Daoy (cell line): Measurements from ENCODE around the gene ALKBH4. TPM values are rescaled to one million over a fixed set of nuclear protein-coding genes. Genes with fewer than 3 reads are reported as not detected.
"Not testable (repeated sequence)": the region's sequence is repeated elsewhere in the genome, so short reads cannot be mapped to it uniquely, and the experiment has no call there.

Source experiments
- DNase-seq: peaks from one replicate; pipeline ENCODE4 v3.0.0-alpha.2; 2015; ENCODE audit warnings: low read depth
- total RNA-seq: library from RNA; depleted of rRNA; stranded (reverse); fragments of >200 nt; shearing (Covaris generic); gene quantifications from 2 replicates; pipeline ENCODE4 v1.2.3, GENCODE V29; 2014

The ALKBH4 gene
- total RNA-seq, 1 experiment from 2014 or later: 34.6 TPM

DNA sequence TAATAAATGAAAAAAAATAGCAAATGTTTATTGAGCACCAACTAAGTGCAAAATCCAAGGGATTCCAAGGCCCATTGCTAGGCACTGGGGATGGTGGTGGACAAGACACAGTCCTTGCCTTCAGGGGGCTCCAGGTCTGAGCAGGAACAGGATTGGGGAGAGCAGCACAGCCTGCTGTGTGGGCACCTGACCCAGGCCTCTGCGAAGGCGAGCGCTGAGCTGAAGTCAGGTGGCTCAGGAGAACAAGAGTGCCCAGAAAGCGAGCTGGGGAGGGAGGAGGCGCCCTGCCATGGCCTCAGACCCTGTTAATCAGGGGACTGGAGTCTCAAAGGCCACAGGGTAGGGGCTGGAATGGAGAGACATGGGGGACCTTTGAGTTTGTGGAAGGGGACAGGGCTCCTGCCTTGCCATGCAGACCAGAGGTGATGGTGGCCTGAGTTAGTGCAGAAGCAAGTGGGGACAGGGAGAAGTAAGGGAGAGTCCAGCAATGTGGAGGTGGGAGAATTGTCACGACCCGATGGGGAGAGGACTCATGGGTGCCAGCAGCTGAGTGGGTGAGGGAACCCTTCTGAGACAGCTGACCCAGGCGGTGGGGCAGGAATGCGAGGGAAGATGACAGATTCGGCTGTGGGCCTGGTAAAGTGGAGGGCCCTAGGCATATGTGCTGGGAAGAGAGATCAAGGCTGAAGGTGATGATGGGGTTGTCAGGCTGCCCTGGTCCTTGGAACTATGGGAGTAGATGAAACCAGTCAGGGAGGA is 35.3 kb downstream of the ALKBH4 start:
- no peak for DNase-seq

DNA sequence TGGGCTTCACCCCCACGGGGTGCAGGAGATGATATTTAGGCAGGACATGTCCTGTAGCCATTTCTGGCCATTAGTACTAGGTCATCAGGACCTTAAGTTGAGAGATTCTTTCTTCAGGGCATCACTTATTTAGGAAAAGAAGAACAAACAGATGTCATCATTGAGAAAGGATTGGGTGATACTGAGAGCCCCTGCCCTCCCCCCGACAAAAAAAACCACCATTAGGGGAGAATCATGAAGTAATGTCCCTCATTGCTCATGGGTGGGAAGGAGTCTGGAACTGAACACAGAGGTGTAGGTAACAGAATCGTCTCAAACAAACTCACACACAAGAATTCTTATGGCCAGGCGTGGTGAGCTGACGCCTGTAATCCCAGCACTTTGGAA is 37.7 kb downstream of the ALKBH4 start:
- DNase-seq: no peak

DNA sequence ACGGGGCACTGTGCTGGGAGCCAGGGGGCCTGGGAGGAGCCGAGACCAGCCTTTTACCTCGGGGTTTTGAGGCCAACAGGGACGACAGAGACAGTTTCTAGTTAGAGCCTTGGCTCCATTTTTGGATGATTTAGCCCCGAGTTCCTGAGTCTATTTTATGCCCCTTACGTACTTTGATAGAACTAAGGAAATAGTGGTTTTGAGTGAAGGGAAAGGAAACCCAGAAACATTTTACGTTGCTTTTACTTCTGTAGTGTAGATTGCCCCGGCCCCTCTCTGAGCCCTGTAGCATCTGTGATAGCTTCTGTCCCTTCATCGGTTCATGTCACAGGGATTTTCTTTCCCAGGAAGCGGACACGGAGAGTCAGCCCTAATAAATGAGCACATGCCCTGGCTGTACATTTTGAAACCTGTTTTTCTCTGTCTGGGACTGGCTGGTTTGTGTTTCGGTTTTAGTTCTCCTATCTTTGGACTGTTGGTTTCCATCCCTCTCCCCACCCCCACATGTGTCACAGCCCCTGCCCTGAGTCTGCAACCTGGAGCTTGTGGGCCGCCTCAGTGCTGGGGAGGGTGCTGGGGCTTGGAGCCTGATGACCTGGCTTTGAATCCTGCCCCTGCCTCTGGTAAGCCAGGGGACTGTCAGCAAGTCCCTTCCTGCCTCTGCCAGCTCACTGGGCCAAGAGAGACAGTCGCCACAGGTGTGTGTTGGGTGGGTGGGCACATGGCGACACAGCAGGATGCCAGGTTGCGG is 38.2 kb downstream of the ALKBH4 start:
- no peak for DNase-seq

DNA sequence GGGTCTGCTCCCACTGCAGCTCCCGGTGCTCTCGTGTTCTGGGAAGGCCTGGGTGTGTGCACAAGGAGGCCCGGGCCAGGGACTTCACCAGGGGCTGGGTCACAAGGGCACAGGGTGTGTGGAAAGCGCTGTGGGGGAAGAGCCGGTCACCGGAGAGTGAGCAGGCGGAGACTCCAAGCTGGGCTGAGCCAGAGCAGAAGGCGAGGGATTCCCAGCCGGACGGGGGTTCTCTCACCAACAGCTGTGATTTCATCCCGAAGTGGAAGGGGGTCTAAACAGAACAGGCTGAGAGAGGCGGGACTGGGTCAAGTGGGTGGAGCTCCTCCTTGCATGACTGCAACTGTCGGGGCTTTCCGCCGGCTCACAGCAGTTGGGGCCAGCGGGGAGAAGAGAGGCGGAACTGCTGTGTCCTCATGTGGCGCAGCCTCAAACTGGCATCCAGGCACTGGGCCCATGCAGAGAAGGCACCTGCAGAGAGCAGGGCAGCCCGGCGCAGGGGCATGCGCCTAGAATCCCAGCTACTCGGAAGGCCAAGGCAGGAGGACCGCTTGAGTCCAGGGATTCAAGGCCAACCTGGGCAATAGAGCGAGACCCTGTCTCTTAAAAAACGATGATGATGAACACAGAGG is 38.9 kb downstream of the ALKBH4 start:
- no peak for DNase-seq

DNA sequence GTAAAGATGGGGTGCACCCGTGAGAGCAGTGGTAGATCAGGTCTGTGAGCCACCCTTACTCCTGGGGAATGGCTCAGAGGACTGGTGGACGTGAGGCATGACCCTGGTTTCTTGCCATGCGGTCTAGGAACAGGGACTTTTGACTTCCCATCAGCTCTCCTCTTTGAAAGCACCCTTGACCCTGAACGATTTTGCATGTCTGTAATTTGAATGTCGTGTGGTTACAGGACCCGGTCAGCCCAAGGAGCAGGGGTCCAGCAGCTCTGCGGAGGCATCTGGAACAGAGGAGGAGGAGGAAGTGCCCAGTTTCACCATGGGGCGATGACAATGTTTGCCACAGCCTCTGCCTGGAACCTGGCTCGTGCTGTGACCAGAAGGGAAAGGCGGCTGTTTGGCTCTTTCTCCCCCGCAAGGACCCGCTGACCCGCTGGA is 39.9 kb downstream of the ALKBH4 start:
- DNase-seq: no peak

DNA sequence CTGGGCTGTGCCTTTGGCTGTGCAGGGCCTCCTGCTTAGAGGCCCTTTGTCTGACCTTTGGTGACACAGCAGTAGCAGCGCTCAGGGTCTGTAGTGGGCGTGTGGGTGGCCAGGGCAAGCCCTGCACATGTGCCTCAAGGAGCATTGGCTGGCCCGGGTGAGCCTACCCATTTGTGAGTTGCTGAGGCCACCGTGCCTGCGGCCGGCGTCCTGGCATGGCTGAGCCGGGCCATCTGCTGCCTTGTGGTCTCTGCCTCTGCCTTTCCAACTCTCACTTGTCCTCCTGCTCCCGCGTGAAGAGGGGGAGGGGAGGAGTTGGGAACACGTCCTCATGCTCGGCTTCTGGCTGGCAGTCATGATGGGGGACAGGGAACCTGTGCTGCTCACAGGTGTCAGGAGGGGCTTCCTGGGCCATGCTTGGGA is 40.5 kb downstream of the ALKBH4 start:
- no peak for DNase-seq

DNA sequence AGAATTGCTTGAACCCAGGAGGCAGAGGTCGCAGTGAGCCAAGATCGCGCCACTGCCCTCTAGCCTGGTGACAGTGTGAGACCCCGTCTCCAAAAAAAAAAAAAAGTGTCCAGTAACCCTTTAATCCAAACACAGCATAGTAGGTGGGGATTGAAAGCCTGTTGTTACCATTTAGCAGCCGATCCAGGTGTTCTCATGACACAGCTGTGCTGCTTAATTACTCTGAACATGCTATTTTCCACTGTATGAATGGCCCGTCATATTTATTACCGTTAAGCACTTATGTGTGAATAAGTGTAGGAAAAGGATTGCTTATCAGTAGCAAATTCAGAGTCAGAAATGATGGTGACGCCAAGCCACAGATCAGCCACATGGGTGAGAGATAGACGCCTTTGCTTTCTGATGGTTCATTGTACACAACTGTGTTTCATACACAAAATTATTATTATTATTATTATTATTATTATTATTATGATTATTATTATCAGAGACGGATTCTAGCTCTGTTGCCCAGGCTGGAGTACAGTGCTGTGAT is 42.9 kb downstream of the ALKBH4 start:
- no peak for DNase-seq

DNA sequence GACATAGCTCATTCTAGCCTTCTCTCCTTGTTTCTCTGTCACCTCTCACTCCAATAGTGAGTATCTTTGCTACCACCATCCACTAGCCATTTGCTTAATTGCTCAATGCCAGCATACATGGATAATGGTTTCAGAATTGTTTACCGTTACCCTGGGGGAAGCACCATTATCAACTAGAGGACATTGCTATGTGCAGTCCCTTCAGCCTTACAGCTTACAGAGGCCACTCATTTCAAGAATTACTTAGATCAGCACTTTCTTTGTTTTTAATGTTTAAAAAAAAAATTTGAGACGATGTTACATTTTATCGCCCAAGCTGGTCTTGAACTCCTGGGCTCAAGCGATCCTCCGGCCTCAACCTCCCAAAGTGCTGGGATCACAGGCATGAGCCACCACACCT is 46.1 kb downstream of the ALKBH4 start:
- DNase-seq: no peak

DNA sequence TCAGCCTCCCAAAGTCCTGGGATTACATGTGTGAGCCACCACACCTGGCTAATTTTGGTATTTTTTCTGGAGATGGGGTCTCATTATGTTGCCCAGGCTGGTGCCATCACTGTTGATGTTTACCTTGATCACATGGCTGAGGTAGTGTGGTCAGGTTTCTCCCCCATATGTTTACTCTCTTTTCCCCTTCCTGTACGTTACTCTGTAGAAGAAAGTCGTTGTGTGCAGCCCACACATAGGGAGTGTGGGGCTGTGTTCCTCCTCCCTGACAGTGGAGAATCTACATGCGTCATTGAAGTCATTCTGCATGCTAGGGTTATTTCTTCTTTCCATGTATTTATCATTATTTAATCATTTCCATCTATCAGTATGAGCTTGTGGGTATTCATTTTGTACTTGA is 47.6 kb downstream of the ALKBH4 start:
- no peak for DNase-seq

DNA sequence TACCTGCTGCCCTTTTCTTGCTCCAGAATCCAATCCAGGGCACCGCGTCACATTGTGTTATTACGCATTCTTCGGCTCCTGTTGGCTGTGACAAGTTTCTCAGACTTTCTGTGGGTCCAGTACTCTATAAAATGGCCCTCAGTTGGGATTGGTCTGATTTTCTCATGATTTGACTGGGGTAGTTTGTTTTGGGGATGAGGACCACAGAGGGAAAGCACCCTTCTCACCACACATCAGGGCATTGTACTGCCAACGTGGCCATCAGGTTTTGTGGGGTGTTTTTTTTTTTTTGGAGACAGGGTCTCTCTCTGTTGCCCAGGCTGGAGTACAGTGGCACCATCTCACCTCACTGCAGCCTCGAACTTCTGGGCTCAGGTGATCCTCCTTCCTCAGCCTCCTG is 48.3 kb downstream of the ALKBH4 start:
- no peak for DNase-seq

DNA sequence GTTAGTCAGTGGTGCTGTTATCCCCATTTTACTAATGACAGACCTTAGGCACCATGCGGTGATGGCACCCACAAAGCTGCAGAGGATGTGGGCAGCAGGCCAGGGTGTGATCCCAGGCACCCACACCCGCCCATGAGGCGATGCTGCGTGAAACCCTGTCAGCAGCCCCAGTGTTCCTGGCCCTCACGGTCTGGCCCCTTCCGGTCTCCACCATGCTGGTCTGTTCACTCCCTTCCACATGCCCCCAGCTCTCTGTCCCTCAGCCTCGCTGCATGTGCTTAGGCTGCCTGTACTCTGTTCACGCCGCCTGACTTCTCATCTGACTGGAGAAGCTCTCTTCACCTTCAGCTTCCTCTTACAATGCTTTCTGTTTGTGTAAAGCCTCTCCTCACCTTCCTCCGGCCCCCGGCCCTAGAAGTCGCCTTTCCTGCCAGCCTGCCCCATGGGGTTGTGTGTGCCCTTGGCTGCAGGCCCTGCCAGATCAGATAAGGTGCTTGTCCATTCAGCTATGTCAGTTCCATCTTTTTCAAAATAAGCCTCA is 48.9 kb downstream of the ALKBH4 start:
- DNase-seq: no peak

DNA sequence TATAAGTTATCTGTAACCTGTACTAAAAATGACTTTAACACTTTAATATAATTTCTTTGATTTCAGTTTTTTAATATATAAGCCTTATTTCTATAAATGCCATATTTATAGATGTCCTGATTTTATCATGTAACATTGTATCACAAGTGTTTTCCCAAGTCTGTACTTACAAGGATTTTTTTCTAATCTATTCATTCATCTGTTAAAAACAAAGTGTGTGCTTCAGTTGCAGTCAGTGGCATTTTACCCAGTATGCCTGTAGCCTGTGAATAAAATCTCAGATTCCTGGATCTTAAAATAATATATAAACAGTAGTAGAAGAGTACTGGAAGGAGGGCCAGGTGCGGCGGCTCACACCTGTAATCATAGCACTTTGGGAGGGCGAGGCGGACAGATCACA is 51.1 kb downstream of the ALKBH4 start:
- no peak for DNase-seq

DNA sequence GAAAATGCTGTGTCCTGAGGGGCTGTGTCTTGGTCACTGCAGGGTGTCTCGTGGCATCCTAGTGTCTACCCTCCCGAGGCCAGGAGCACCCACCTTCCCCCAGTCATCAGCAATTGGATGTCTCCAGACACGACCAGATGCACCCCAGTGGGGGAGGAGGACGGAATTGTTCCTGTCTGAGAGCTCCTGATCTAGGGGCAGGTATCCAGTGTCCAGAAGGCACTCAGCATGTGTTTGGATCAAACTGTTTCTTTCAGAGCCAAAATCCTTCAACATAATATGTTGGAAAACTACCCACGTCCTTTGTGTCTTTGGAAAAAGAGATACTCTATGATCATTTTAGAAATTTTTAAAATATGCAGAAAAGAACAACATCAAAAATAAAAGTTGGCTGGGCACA is 51.6 kb downstream of the ALKBH4 start:
- no peak for DNase-seq

DNA sequence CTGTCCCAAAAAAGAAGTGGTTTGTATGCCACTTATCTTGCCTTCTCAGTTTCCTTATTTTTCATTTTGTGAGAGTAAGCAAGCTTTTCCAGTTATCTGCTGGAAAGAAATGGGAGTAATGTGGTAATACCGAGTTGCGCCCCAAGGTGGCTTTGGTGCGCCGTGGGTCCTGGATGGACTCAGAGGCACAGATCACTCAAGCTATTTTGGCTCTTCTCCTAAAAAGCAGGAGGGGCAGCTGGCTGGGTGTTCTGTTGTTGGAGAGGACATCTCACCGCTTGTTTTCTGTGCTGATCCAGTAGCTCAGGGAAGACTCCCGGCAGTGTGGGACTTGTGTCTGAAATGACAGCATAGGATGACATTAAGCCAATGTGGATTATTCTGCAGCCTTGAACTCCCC is 52.1 kb downstream of the ALKBH4 start:
- peak; percentile 35 for DNase-seq

DNA sequence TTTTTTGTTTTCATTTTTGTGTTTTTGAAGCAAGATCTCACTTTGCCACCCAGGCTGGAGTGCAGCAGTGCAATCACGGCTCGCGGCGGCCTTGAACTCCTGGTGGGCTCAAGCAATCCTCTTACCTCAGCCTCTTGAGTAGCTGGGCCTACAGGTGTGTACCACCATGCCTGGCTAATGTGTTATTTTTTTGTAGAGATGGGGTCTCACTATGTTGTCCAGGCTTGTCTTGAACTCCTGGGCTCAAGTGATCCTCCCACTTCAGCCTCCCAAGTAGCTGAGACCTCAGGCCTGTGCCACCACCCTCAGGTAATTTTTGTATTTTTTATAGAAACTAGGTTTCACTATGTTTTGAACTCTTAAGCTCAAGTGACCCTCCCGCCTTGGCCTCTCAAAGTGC is 53.7 kb downstream of the ALKBH4 start:
- DNase-seq: no peak

DNA sequence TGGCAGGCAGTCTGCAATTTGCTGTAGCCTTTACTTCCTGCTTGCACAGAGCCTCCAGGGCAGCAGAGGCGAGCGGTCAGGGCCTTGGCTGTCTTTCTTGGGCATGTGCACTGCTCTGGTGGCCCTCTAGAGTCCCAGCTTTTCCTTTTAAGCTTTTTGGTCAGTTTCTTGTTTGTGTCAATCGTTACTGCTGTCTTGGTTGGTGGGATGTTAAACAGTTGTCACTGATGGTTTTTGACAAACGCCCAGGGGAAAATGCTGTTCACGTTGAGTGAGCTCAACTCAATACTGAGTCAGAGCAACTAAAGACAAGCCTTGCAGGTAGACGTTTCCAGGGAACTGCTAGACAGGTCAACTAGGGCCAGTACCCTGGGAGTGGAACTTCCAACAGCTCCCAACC is 54.5 kb downstream of the ALKBH4 start:
- no peak for DNase-seq

DNA sequence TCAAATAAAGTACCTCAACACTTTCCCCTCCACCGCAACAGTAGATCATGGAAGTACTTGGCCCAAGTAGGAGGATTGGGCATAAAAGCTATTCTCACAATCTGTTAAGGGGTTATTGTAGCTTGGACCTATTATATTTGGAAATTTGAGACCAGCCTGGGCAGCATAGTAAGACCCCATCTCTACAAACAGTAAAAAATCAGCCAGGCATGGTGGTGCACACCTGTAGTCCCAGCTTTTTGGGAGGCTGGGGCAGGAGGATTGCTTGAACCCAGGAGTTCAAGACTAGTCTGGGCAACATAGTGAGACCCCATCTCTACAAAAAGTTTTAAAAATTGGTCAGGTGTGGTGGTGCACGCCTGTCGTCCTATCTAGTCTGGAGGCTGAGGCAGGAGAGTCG is 55.3 kb downstream of the ALKBH4 start:
- DNase-seq: no peak

DNA sequence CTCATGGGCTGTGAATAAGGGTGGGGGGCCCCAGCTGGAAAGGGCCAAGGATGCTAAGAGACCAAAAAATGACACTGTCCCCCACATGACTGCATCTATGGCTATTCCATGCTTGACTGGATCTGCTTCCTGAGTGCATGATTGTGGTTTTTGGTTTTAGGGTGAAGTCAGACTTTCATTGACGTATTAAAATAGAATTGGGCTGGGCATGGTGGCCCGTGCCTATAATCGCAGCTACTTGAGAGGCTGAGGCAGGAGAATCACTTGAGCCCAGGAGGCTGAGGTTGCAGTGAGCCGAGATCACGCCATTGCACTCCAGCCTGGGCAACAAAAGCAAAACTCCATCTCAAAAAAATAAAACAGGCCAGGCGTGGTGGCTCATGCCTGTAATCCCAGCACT is 56.1 kb downstream of the ALKBH4 start:
- DNase-seq: not testable (repeated sequence)

DNA sequence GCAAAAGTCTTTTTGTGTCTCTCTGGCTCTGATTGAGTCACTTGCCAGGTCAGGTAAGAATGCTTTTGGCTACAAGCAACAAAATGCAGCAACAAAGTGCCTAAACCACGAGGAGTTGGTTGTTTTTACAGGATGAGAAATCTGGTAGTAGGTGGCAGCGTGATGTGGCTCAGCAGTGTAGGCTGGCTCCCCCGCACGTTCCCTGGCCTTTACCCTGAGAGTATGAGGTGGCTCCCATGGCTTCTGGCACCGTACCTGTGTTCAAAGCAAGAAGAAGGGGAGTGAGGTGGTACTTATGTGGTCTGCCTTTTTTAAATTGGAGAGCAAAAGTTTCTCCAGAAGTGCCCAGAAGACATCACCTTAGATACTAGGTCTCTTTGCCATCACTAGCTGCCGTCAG is 56.8 kb downstream of the ALKBH4 start:
- no peak for DNase-seq
